Upper lobe of left lung (tissue), 4 donors: ENCODE results near the gene CGRRF1.

Experiments used
- EP300 ChIP-seq, 4 donors: sonication (generic); formaldehyde crosslinking; IDR thresholded peaks; one replicate each; pipeline ENCODE4 v1.5.1; 2017; ENCODE audit warnings: antibody characterized with exemption in 4 of 4, control low read depth in 2 of 4
- TF ChIP-seq, protein P1 (sequence below), 6 experiments: fragments of 450-650 bp in 4 of 6; fragments of 200-600 bp in 2 of 6; sonication (generic) in 2 of 6; IDR thresholded peaks; one replicate each; pipeline ENCODE4 v1.5.1; 2016 to 2019; ENCODE audit warnings: antibody characterized with exemption in 6 of 6

DNA sequence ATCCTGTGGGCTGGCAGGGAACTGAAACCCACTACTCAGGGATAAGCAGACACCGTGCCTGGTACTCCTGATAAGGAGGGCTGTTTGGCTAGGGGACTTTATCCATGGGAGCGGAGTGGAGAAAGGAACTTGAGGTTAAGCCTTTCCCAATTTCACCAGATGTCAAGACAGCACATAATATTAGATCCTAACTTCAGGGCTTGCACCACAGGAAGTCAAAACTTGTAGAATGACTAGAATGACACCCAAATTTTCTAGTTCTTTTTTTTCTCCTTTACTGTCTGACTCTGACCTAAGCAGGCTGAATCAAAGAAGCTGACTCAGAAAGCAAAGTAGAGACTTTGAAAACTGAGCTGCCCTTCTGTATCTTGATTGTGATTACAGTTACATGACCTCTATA is 7.1 kb upstream of the CGRRF1 start:
- TF ChIP-seq, protein P1, sequence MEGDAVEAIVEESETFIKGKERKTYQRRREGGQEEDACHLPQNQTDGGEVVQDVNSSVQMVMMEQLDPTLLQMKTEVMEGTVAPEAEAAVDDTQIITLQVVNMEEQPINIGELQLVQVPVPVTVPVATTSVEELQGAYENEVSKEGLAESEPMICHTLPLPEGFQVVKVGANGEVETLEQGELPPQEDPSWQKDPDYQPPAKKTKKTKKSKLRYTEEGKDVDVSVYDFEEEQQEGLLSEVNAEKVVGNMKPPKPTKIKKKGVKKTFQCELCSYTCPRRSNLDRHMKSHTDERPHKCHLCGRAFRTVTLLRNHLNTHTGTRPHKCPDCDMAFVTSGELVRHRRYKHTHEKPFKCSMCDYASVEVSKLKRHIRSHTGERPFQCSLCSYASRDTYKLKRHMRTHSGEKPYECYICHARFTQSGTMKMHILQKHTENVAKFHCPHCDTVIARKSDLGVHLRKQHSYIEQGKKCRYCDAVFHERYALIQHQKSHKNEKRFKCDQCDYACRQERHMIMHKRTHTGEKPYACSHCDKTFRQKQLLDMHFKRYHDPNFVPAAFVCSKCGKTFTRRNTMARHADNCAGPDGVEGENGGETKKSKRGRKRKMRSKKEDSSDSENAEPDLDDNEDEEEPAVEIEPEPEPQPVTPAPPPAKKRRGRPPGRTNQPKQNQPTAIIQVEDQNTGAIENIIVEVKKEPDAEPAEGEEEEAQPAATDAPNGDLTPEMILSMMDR (IDR thresholded peaks at IDR 0.05): no peak
- no peak for TF ChIP-seq EP300 (IDR thresholded peaks at IDR 0.05)
